Esophagus muscularis mucosa (tissue), 4 donors: ENCODE data around the gene CNGA1. TPM values are rescaled to one million over a fixed set of nuclear protein-coding genes. Genes with fewer than 3 reads are reported as not detected.

Experiments used
- DNase-seq: peaks from one replicate; pipeline ENCODE4 v3.0.0-alpha.2; 2017; ENCODE audit errors: extremely low spot score
- H3K27ac ChIP-seq, 4 donors: fragments of 200-600 bp; sonication (generic); replicated peaks in 1 of 4; 1 replicate in 3 of 4; 2 replicates in 1 of 4; pipeline ENCODE4 v1.5.1; 2016 to 2019; ENCODE audit warnings: mild to moderate bottlenecking in 1 of 4
- H3K27me3 ChIP-seq, 4 donors: fragments of 200-600 bp; sonication (generic); one replicate each; pipeline versions ENCODE4 v1.5.1 to v1.6.0; 2016 to 2019
- H3K36me3 ChIP-seq, 4 donors: fragments of 200-600 bp; sonication (generic); one replicate each; pipeline ENCODE4 v1.5.1; 2016 to 2019
- H3K4me1 ChIP-seq, 4 donors: fragments of 200-600 bp; sonication (generic); one replicate each; pipeline ENCODE4 v1.5.1; 2016 to 2019
- H3K4me3 ChIP-seq, 4 donors: fragments of 200-600 bp; sonication (generic); 1 replicate in 2 of 4; 2 replicates in 2 of 4; pipeline ENCODE4 v1.5.1; 2016 to 2019; ENCODE audit warnings: mild to moderate bottlenecking in 4 of 4, moderate library complexity in 1 of 4
- H3K9me3 ChIP-seq, 4 donors: fragments of 200-600 bp; sonication (generic); 1 replicate in 3 of 4; 2 replicates in 1 of 4; pipeline ENCODE4 v1.5.1; 2016 to 2019
- EP300 ChIP-seq: sonication (generic); formaldehyde crosslinking; IDR thresholded peaks from one replicate; pipeline ENCODE4 v1.6.1; 2017; ENCODE audit warnings: antibody characterized with exemption
- POLR2A ChIP-seq: fragments of 450-650 bp; IDR thresholded peaks from one replicate; pipeline ENCODE4 v1.6.1; 2017; ENCODE audit warnings: antibody characterized with exemption, moderate library complexity, mild to moderate bottlenecking, low read depth
- POLR2AphosphoS5 ChIP-seq, 2 donors: sonication (generic); formaldehyde crosslinking; IDR thresholded peaks; one replicate each; pipeline ENCODE4 v1.6.1; 2017; ENCODE audit warnings: antibody characterized with exemption in 2 of 2
- WGBS: methylation state at CpG from one replicate; pipeline ENCODE4 v1.1.5; 2018; 5-methylcytosine and 5-hydroxymethylcytosine counted together
- intact Hi-C: fragments of 100-400 bp; cut with DNase I; formaldehyde crosslinking; loops from one replicate; pipeline ENCODE4 v1.15.1; 2023
- total RNA-seq, 4 donors: library from RNA; depleted of rRNA; stranded (reverse); fragments of >200 nt; gene quantifications; one replicate each; pipeline versions ENCODE4 v1.1.0 to v1.2.1, GENCODE V29; 2016
- TF ChIP-seq, protein P1 (sequence below), 3 experiments: fragments of 200-600 bp in 2 of 3; fragments of 450-650 bp in 1 of 3; sonication (generic) in 2 of 3; IDR thresholded peaks; one replicate each; pipeline ENCODE4 v1.5.1; 2017 to 2019; ENCODE audit warnings: antibody characterized with exemption in 3 of 3, mild to moderate bottlenecking in 2 of 3, moderate library complexity in 1 of 3

The CNGA1 gene
- total RNA-seq, 4 donors from 2014 or later = 0.33 to 4.0 TPM; not detected in 2

GRCh38 chr4:48038666-48039065 is 22.2 kb upstream of the CNGA1 start:
- H3K4me3 ChIP-seq = no peak overlapping the region

DNA sequence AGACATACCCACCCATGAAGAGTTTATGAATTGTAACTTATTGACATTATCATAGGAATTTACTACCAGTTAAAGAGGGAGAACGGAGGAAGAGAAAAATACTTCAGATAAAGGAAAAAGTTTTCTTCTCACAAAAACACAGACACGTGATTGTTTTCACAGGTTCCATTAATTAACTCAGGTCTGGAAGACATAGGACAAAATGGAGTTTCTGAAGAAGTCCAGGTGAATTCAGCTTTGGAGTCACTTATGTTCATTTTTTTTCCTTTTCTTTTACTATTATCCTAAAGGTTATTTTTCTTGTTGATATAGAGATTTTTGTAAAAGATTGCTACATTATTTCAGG is 20.6 kb upstream of the CNGA1 start:
- no peaks in the 10 kb centered on the region for H3K27me3 ChIP-seq
- H3K4me1 ChIP-seq = peaks cover under 1 to 9% (median 3%) of the 10 kb centered on the region in 4 donors
- no peak overlapping the region for H3K4me3 ChIP-seq
- H3K36me3 ChIP-seq = no peaks in the 10 kb centered on the region
- intact Hi-C loops = no loop called here
- no peak overlapping the region for H3K27ac ChIP-seq
- WGBS = 69% methylated on average over 2 of the region's 2 CpGs
- TF ChIP-seq POLR2A (no peak), EP300 (no peak), POLR2AphosphoS5 (IDR thresholded peaks at IDR 0.05) (no peak)
- TF ChIP-seq, protein P1, sequence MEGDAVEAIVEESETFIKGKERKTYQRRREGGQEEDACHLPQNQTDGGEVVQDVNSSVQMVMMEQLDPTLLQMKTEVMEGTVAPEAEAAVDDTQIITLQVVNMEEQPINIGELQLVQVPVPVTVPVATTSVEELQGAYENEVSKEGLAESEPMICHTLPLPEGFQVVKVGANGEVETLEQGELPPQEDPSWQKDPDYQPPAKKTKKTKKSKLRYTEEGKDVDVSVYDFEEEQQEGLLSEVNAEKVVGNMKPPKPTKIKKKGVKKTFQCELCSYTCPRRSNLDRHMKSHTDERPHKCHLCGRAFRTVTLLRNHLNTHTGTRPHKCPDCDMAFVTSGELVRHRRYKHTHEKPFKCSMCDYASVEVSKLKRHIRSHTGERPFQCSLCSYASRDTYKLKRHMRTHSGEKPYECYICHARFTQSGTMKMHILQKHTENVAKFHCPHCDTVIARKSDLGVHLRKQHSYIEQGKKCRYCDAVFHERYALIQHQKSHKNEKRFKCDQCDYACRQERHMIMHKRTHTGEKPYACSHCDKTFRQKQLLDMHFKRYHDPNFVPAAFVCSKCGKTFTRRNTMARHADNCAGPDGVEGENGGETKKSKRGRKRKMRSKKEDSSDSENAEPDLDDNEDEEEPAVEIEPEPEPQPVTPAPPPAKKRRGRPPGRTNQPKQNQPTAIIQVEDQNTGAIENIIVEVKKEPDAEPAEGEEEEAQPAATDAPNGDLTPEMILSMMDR (IDR thresholded peaks at IDR 0.05) = no peak
- no peaks in the 10 kb centered on the region for H3K9me3 ChIP-seq
- DNase-seq = no peak

More at GRCh38 chr4:48038666-48039065, 22.2 kb upstream of the CNGA1 start:
- TF ChIP-seq POLR2A (no peak), POLR2AphosphoS5 (IDR thresholded peaks at IDR 0.05) (no peak), EP300 (no peak)
- TF ChIP-seq, protein P1 (IDR thresholded peaks at IDR 0.05) = no peak
- H3K9me3 ChIP-seq = no peaks in the 10 kb centered on the region
- 19% methylated on average over 2 of the region's 2 CpGs for WGBS
- no peak overlapping the region for H3K27ac ChIP-seq
- H3K4me1 ChIP-seq = no peaks in the 10 kb centered on the region
- no peak for DNase-seq
- no peaks in the 10 kb centered on the region for H3K36me3 ChIP-seq
- intact Hi-C loops = no loop called here
- no peaks in the 10 kb centered on the region for H3K27me3 ChIP-seq

DNA sequence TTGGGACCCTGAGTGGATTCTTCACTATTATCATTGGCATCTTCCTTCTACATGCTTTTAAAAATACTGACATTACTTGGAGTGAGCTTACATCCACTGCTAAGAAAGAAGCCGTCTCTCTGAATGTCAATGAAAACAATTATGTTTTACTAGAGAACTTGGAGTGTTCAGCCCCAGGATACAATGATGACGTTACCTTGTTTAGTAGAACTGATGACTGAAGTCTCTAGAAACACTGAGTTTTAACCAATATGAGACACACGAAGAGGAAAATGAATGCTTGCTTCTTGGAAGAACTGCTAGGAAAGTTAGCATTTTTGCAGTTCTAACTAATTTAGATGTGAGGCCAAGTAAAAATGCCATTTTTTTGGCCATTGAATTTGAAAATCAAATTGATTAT is 19.5 kb upstream of the CNGA1 start:
- Histone ChIP-seq H3K4me3 (no peak overlapping the region), H3K4me1 (peaks cover 3 to 10% (median 4%) of the 10 kb centered on the region in 4 donors), H3K36me3 (no peaks in the 10 kb centered on the region), H3K27me3 (no peaks in the 10 kb centered on the region), H3K27ac (no peak overlapping the region), H3K9me3 (no peaks in the 10 kb centered on the region)
- intact Hi-C loops = no loop called here
- 91% methylated on average over 3 of the region's 3 CpGs for WGBS
- TF ChIP-seq POLR2A (no peak), EP300 (no peak), POLR2AphosphoS5 (IDR thresholded peaks at IDR 0.05) (no peak)
- TF ChIP-seq, protein P1 (IDR thresholded peaks at IDR 0.05) = no peak
- no peak for DNase-seq

DNA sequence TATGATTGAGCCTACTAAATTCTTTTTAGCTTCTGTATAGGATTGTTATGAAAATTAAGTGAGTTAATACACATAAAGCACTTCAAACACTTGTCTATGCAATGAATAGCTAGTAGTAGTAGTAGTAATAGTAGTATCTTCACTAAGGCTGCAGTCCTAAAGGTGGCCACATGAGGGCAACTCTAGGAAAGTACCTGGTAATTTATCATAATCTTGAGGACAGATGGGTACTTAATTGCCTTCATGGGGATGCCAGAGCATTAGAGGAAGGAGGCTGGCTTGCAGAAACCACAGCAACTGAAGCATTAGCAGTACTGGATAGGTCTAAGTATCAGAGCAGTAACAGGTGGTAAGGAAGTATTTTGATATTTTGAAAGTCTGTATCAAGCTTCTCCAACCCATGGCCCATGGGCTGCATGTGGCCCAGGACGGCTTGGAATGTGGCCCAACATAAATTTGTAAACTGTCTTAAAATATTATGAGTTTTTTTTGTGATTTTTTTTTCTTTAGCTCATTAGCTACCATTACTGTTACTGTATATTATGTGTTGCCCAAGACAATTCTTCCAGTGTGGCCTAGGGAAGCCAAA is 17.4 kb upstream of the CNGA1 start:
- WGBS = 73% methylated on average over 1 of the region's 1 CpG
- no peaks in the 10 kb centered on the region for H3K27me3 ChIP-seq
- H3K27ac ChIP-seq = no peak overlapping the region
- intact Hi-C loops = no loop called here
- no peaks in the 10 kb centered on the region for H3K9me3 ChIP-seq
- no peak overlapping the region for H3K4me3 ChIP-seq
- H3K36me3 ChIP-seq = no peaks in the 10 kb centered on the region
- H3K4me1 ChIP-seq = peaks cover 3 to 10% (median 4%) of the 10 kb centered on the region in 4 donors
- DNase-seq = no peak
- TF ChIP-seq, protein P1 (IDR thresholded peaks at IDR 0.05) = peak in 1 of 3 experiments; percentile 26
- no peak for TF ChIP-seq POLR2AphosphoS5 (IDR thresholded peaks at IDR 0.05)

- Histone ChIP-seq H3K4me3 (no peak overlapping the region), H3K27me3 (no peaks in the 10 kb centered on the region), H3K4me1 (peaks cover 3 to 10% (median 4%) of the 10 kb centered on the region in 4 donors), H3K27ac (no peak overlapping the region), H3K9me3 (no peaks in the 10 kb centered on the region), H3K36me3 (no peaks in the 10 kb centered on the region)
- TF ChIP-seq POLR2AphosphoS5 (IDR thresholded peaks at IDR 0.05) = no peak
- TF ChIP-seq POLR2A = no peak
- TF ChIP-seq, protein P1 (IDR thresholded peaks at IDR 0.05) = no peak
- TF ChIP-seq EP300 = no peak
- intact Hi-C loops = no loop called here
- DNase-seq = no peak
These were observed 16.9 kb upstream of the CNGA1 start for GRCh38 chr4:48033412-48033811.
